ENCODE measurements around the gene SYT3. TPM values are rescaled to one million over a fixed set of nuclear protein-coding genes. Genes with fewer than 3 reads are reported as not detected.

SYT3 gene
- total and polyA plus RNA-seq, 2 experiments from 2014 or later: 10.0 to 25.5 TPM

- Histone ChIP-seq H3K9me2 (ENCODE audit: insufficient read depth) (no peaks in the 10 kb centered on the region), H4K20me1 (replicated peaks; ENCODE audit: insufficient read depth) (no peaks in the 10 kb centered on the region), H3F3A (replicated peaks; ENCODE audit: low read depth) (no peaks in the 10 kb centered on the region; the same call in 1 of the 2 replicates), H2AFZ (no peak overlapping the region), H3K4me2 (no peak overlapping the region), H3K79me2 (replicated peaks; ENCODE audit: insufficient read depth) (no peaks in the 10 kb centered on the region), H3K4me1 (ENCODE audit: insufficient read depth) (peaks cover 15% of the 10 kb centered on the region), H3K4me3 (no peak overlapping the region), H3K36me3 (ENCODE audit: insufficient read depth) (no peaks in the 10 kb centered on the region), H3K27ac (ENCODE audit: low read depth) (no peak overlapping the region), H3K27me3 (ENCODE audit: insufficient read depth) (peaks cover 29% of the 10 kb centered on the region)
- no peaks in the 10 kb centered on the region for H3K4me1 Mint-ChIP-seq
- H3K36me3 Mint-ChIP-seq (ENCODE audit: low read depth): peaks cover 37% of the 10 kb centered on the region
- H3K4me3 Mint-ChIP-seq: no peak overlapping the region
- peaks cover 9% of the 10 kb centered on the region for H3K9me3 Mint-ChIP-seq
- no peak overlapping the region for H3K27ac Mint-ChIP-seq
- peaks cover 10% of the 10 kb centered on the region for H3K27me3 Mint-ChIP-seq (ENCODE audit: insufficient read depth, low read depth, poor library complexity)
- DNase-seq (ENCODE audit: low spot score) (no peak), ATAC-seq (no peak)
- TF ChIP-seq CTCF (conservative IDR thresholded peaks at IDR 0.05; ENCODE audit: low read depth in 2 of 2): no peak
- TF ChIP-seq POLR2AphosphoS5 (IDR thresholded peaks at IDR 0.05; ENCODE audit: low read depth): no peak
- TF ChIP-seq ZNF114 (CRISPR knock-in tag; IDR thresholded peaks at IDR 0.05): no peak
- TF ChIP-seq NANOG (IDR thresholded peaks at IDR 0.05; ENCODE audit: borderline replicate concordance): no peak
- TF ChIP-seq, protein P1, sequence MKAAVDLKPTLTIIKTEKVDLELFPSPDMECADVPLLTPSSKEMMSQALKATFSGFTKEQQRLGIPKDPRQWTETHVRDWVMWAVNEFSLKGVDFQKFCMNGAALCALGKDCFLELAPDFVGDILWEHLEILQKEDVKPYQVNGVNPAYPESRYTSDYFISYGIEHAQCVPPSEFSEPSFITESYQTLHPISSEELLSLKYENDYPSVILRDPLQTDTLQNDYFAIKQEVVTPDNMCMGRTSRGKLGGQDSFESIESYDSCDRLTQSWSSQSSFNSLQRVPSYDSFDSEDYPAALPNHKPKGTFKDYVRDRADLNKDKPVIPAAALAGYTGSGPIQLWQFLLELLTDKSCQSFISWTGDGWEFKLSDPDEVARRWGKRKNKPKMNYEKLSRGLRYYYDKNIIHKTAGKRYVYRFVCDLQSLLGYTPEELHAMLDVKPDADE (IDR thresholded peaks at IDR 0.05): no peak
- no peak for TF ChIP-seq CREB1 (CRISPR knock-in tag; IDR thresholded peaks at IDR 0.05; ENCODE audit: low read depth)
- no peak for TF ChIP-seq ZNF462 (CRISPR knock-in tag; IDR thresholded peaks at IDR 0.05)
- no peak for TF ChIP-seq EZH2 (IDR thresholded peaks at IDR 0.05; ENCODE audit: low read depth, unreplicated experiment)
- TF ChIP-seq, protein P2, sequence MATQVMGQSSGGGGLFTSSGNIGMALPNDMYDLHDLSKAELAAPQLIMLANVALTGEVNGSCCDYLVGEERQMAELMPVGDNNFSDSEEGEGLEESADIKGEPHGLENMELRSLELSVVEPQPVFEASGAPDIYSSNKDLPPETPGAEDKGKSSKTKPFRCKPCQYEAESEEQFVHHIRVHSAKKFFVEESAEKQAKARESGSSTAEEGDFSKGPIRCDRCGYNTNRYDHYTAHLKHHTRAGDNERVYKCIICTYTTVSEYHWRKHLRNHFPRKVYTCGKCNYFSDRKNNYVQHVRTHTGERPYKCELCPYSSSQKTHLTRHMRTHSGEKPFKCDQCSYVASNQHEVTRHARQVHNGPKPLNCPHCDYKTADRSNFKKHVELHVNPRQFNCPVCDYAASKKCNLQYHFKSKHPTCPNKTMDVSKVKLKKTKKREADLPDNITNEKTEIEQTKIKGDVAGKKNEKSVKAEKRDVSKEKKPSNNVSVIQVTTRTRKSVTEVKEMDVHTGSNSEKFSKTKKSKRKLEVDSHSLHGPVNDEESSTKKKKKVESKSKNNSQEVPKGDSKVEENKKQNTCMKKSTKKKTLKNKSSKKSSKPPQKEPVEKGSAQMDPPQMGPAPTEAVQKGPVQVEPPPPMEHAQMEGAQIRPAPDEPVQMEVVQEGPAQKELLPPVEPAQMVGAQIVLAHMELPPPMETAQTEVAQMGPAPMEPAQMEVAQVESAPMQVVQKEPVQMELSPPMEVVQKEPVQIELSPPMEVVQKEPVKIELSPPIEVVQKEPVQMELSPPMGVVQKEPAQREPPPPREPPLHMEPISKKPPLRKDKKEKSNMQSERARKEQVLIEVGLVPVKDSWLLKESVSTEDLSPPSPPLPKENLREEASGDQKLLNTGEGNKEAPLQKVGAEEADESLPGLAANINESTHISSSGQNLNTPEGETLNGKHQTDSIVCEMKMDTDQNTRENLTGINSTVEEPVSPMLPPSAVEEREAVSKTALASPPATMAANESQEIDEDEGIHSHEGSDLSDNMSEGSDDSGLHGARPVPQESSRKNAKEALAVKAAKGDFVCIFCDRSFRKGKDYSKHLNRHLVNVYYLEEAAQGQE (IDR thresholded peaks at IDR 0.05; ENCODE audit: unreplicated experiment): no peak
Measured at GRCh38 chr19:50645107-50645506, 5.4 kb upstream of the SYT3 start.

All from GM23338 (cell line).